ENCODE results near the gene POFUT2. TPM values are rescaled to one million over a fixed set of nuclear protein-coding genes. Genes with fewer than 3 reads are reported as not detected.

The POFUT2 gene
- total RNA-seq, 2 experiments from 2014 or later, result 56.6 to 57.2 TPM

DNA sequence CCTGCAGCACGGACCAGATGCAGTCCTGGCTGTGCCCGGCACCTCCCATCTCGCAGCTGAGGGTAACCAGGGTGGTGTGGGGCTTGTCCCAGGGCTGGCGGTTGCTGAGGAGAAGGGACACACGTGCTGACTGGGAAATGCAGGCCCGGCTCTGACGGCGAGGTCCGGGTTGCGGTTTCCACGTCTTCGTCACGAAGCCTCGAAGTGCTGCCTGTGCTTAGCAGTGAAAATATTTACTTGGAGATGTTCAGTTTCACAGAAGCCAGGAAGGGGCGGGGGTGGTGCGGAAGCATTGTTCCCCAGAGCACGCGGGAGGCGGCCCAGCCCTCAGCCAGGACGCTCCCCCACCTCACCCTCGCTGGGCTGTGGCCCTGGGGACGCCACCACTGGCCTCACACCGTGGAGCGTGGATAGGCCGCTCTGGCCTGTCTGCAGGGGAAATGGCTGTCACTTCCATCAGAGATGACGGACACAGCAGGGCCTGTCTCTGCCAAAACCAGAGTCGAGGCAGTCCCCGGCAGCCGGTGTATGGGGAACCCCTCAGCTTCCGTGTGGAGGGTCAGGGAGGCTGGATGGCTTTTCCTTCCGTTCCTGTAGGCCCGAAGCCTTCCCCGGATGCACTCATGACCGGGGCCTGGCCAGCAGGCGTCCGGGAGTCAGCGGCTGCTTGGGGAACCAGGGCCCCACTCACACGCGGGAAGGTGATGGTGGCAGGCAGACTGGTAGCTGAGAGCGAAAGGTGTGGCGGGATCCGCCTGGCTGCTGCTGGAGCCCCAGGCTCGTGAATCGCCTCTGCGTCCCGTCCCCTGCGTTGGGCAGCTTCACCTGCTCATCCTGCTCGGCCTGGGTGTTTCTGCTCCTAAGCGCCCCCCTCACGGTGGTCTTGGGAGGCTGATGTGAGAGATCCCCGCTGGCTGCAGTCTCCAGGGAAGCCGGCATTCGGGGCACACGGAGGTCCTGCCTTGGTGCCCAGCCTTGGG is 14.7 kb upstream of the POFUT2 start:
- H3K27ac Mint-ChIP-seq, result peak overlapping the region; percentile 94
- H3K4me1 ChIP-seq (ENCODE audit: insufficient read depth, low read length), result peaks cover 60% of the 10 kb centered on the region
- H3K9me3 Mint-ChIP-seq, result no peaks in the 10 kb centered on the region
- H3K9me3 ChIP-seq (ENCODE audit: control insufficient read depth in 1 of 2, insufficient read depth in 1 of 2, low read length in 2 of 2), result no peaks in the 10 kb centered on the region
- peak; percentile 80 for ATAC-seq (ENCODE audit: poor library complexity)
- H3K4me1 Mint-ChIP-seq (ENCODE audit: low read depth), result peaks cover 22% of the 10 kb centered on the region
- no peaks in the 10 kb centered on the region for H3K36me3 ChIP-seq (ENCODE audit: insufficient read depth, low read length)
- ChIA-PET CTCF (interaction anchor here (1.2 kb wide), 1 partner anchor 15 kb away, joined by 3 read pairs; the partner anchor contains the start of gene POFUT2), POLR2A (interaction anchor here (1.9 kb wide), 1 partner anchor 20 kb away, joined by 16 read pairs; no protein-coding TSS in a partner anchor)
- peak; percentile 55 to 93 (median 69) for DNase-seq
- peak overlapping the region; percentile 73 for H3K27ac ChIP-seq (ENCODE audit: low read depth in 1 of 2, low read length in 2 of 2)
- H3K27me3 Mint-ChIP-seq, result no peaks in the 10 kb centered on the region
- no peaks in the 10 kb centered on the region for H3K27me3 ChIP-seq (ENCODE audit: control insufficient read depth in 1 of 2, insufficient read depth in 2 of 2, low read length in 2 of 2)
- peak overlapping the region; percentile 48 for H3K4me3 Mint-ChIP-seq
- no peaks in the 10 kb centered on the region for H3K36me3 Mint-ChIP-seq (ENCODE audit: low read depth)
- no peak overlapping the region for H3K4me3 ChIP-seq (ENCODE audit: low read length)
- TF ChIP-seq, protein P1, sequence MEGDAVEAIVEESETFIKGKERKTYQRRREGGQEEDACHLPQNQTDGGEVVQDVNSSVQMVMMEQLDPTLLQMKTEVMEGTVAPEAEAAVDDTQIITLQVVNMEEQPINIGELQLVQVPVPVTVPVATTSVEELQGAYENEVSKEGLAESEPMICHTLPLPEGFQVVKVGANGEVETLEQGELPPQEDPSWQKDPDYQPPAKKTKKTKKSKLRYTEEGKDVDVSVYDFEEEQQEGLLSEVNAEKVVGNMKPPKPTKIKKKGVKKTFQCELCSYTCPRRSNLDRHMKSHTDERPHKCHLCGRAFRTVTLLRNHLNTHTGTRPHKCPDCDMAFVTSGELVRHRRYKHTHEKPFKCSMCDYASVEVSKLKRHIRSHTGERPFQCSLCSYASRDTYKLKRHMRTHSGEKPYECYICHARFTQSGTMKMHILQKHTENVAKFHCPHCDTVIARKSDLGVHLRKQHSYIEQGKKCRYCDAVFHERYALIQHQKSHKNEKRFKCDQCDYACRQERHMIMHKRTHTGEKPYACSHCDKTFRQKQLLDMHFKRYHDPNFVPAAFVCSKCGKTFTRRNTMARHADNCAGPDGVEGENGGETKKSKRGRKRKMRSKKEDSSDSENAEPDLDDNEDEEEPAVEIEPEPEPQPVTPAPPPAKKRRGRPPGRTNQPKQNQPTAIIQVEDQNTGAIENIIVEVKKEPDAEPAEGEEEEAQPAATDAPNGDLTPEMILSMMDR (IDR thresholded peaks at IDR 0.05), result no peak
- intact Hi-C loops (cut with DNase I, micrococcal nuclease), result loop anchor here in 1 of 2 experiments (1.0 kb wide), 1 partner anchor 20 kb away; no protein-coding TSS in a partner anchor

DNA sequence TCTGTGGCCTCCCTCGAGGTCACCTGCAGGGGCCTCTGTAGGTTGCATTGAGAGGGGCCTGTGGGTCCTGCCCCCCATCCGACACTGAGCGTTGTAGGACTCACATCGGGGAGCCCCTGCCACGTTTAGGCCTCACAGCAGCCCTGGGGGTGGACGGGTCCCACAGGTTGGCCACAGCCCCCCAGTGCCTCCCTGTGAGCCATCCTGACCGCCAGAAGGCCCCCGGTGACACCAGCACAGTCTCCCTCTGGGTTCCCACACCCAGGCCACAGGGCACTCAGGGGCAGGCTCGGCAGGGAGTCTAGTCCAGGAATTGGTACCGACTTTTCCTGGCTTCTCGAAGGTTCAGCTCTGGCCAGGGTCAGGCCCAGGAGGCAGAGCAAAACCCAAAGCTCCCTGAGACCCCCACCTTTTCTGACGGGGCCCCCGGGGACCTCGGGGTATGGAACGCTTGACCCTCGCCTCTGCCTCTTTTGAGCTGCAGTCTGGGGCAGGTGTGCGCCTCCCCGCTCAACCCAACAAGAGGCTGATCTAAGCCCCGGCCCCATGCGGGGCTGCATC is 13.9 kb upstream of the POFUT2 start:
- Mint-ChIP-seq H3K27me3 (no peaks in the 10 kb centered on the region), H3K4me3 (peak overlapping the region; percentile 48), H3K36me3 (ENCODE audit: low read depth) (no peaks in the 10 kb centered on the region), H3K4me1 (ENCODE audit: low read depth) (peaks cover 22% of the 10 kb centered on the region), H3K27ac (peak overlapping the region; percentile 94), H3K9me3 (no peaks in the 10 kb centered on the region)
- TF ChIP-seq, protein P1 (IDR thresholded peaks at IDR 0.05), result no peak
- no peaks in the 10 kb centered on the region for H3K36me3 ChIP-seq (ENCODE audit: insufficient read depth, low read length)
- no peaks in the 10 kb centered on the region for H3K9me3 ChIP-seq (ENCODE audit: control insufficient read depth in 1 of 2, insufficient read depth in 1 of 2, low read length in 2 of 2)
- intact Hi-C loops (cut with DNase I, micrococcal nuclease), result loop anchor here in 1 of 2 experiments (1.0 kb wide), 1 partner anchor 21 kb away; no protein-coding TSS in a partner anchor
- POLR2A ChIA-PET, result interaction anchor here (1.9 kb wide), 1 partner anchor 21 kb away, joined by 16 read pairs; no protein-coding TSS in a partner anchor
- H3K4me1 ChIP-seq (ENCODE audit: insufficient read depth, low read length), result peaks cover 60% of the 10 kb centered on the region
- peak overlapping the region; percentile 39 to 73 for H3K27ac ChIP-seq (ENCODE audit: low read depth in 1 of 2, low read length in 2 of 2)
- ATAC-seq (ENCODE audit: poor library complexity) (no peak), DNase-seq (no peak)
- H3K4me3 ChIP-seq (ENCODE audit: low read length), result no peak overlapping the region
- CTCF ChIA-PET, result interaction anchor here (1.2 kb wide), 1 partner anchor 14 kb away, joined by 3 read pairs; the partner anchor contains the start of gene POFUT2
- H3K27me3 ChIP-seq (ENCODE audit: control insufficient read depth in 1 of 2, insufficient read depth in 2 of 2, low read length in 2 of 2), result no peaks in the 10 kb centered on the region

DNA sequence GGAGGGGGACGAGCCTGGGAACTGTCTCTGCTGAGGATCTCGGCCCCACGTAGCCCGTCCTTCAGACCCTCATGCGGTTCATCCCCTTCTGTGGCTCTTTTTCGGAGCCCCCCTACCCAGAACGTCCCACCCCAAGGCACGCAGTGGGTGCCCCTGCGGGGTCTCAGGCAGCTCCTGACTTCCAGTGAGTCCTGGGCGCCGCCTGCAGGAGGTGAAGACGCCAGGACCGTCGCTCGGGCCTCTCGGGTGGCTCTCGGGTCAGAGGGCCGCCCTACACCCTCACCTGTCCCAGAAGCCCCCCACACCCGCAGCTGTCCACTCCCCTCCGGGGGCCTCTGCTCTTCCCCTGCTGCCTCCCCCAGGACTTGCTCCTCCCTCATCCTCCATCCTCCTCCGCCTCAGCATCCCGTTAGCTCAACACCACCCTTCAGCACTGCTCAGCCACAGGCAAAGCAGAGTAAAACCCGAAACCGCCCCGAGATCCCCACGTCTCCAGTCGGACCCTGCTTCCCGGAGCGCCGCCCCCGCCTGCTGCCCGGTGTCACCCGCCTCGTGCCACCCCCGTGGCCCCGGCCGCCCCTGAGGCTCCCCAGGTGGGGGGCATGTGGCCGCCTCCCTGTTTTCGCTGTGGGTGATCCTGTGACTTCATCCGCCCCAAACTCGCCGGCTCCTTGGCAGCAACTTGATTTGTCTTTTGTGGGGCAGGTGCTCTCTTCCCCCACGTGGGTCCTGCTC is 13.3 kb upstream of the POFUT2 start:
- Histone ChIP-seq H3K27me3 (ENCODE audit: control insufficient read depth in 1 of 2, insufficient read depth in 2 of 2, low read length in 2 of 2) (no peaks in the 10 kb centered on the region), H3K4me1 (ENCODE audit: insufficient read depth, low read length) (peaks cover 60% of the 10 kb centered on the region), H3K36me3 (ENCODE audit: insufficient read depth, low read length) (no peaks in the 10 kb centered on the region), H3K4me3 (ENCODE audit: low read length) (no peak overlapping the region), H3K27ac (ENCODE audit: low read depth in 1 of 2, low read length in 2 of 2) (peak overlapping the region; percentile 39 to 73), H3K9me3 (ENCODE audit: control insufficient read depth in 1 of 2, insufficient read depth in 1 of 2, low read length in 2 of 2) (no peaks in the 10 kb centered on the region)
- TF ChIP-seq, protein P1 (IDR thresholded peaks at IDR 0.05), result no peak
- Mint-ChIP-seq H3K9me3 (no peaks in the 10 kb centered on the region), H3K4me1 (ENCODE audit: low read depth) (peaks cover 19% of the 10 kb centered on the region), H3K4me3 (no peak overlapping the region), H3K27ac (no peak overlapping the region), H3K36me3 (ENCODE audit: low read depth) (no peaks in the 10 kb centered on the region), H3K27me3 (no peaks in the 10 kb centered on the region)
- CTCF ChIA-PET, result no interaction called here
- intact Hi-C loops (cut with DNase I, micrococcal nuclease), result no loop called here
- ATAC-seq (ENCODE audit: poor library complexity) (no peak), DNase-seq (no peak)
- POLR2A ChIA-PET, result interaction anchor here (1.9 kb wide), 1 partner anchor 21 kb away, joined by 16 read pairs; no protein-coding TSS in a partner anchor
